Skeletal muscle cell (primary cell): Measurements from ENCODE around the gene TMEM132C.

Experiments
- DNase-seq: peaks from one replicate; pipeline ENCODE4 v3.0.0-alpha.2; 2010; ENCODE audit warnings: low read depth
- H3K4me3 ChIP-seq: 2 replicates; pipeline ENCODE4 v1.5.1; 2011; ENCODE audit warnings: low read depth, mild to moderate bottlenecking, control low read depth, low read length, moderate library complexity

Gene TMEM132C

GRCh38 chr12:128621304-128621703 lies 354.3 kb downstream of the TMEM132C start:
- no peak overlapping the region for H3K4me3 ChIP-seq
- no peak for DNase-seq

- no peak overlapping the region for H3K4me3 ChIP-seq
- DNase-seq = no peak
These were observed 356.8 kb downstream of the TMEM132C start for GRCh38 chr12:128623748-128624147.

GRCh38 chr12:128626808-128627320 lies 359.9 kb downstream of the TMEM132C start:
- DNase-seq = no peak
- H3K4me3 ChIP-seq = no peak overlapping the region

- no peak overlapping the region for H3K4me3 ChIP-seq
- DNase-seq = no peak
These were observed 360.7 kb downstream of the TMEM132C start for GRCh38 chr12:128627659-128628058.

GRCh38 chr12:128629979-128630378 lies 363.0 kb downstream of the TMEM132C start:
- H3K4me3 ChIP-seq = no peak overlapping the region
- no peak for DNase-seq

- H3K4me3 ChIP-seq = no peak overlapping the region
- no peak for DNase-seq
These were observed 371.0 kb downstream of the TMEM132C start for GRCh38 chr12:128637642-128638606.

- no peak for DNase-seq
- no peak overlapping the region for H3K4me3 ChIP-seq
These were observed 372.1 kb downstream of the TMEM132C start for GRCh38 chr12:128639089-128639488.

- H3K4me3 ChIP-seq = no peak overlapping the region
- no peak for DNase-seq
These were observed 376.2 kb downstream of the TMEM132C start for GRCh38 chr12:128643155-128643554.

GRCh38 chr12:128644664-128645296 lies 377.8 kb downstream of the TMEM132C start:
- DNase-seq = no peak
- no peak overlapping the region for H3K4me3 ChIP-seq

- no peak for DNase-seq
- no peak overlapping the region for H3K4me3 ChIP-seq
These were observed 382.9 kb downstream of the TMEM132C start for GRCh38 chr12:128649902-128650301.

GRCh38 chr12:128652136-128652751 lies 385.3 kb downstream of the TMEM132C start:
- H3K4me3 ChIP-seq = no peak overlapping the region

GRCh38 chr12:128654468-128654867 lies 387.5 kb downstream of the TMEM132C start:
- DNase-seq = no peak
- no peak overlapping the region for H3K4me3 ChIP-seq

More at GRCh38 chr12:128652136-128652751, 385.3 kb downstream of the TMEM132C start:
- no peak for DNase-seq

- no peak for DNase-seq
- H3K4me3 ChIP-seq = no peak overlapping the region
These were observed 390.4 kb downstream of the TMEM132C start for GRCh38 chr12:128657378-128657777.

GRCh38 chr12:128660532-128661225 lies 393.7 kb downstream of the TMEM132C start:
- no peak overlapping the region for H3K4me3 ChIP-seq
- no peak for DNase-seq

GRCh38 chr12:128661226-128661569 lies 394.2 kb downstream of the TMEM132C start:
- no peak overlapping the region for H3K4me3 ChIP-seq
- no peak for DNase-seq

GRCh38 chr12:128662101-128662500 lies 395.1 kb downstream of the TMEM132C start:
- no peak overlapping the region for H3K4me3 ChIP-seq
- DNase-seq = no peak

GRCh38 chr12:128664501-128664900 lies 397.5 kb downstream of the TMEM132C start:
- no peak for DNase-seq
- no peak overlapping the region for H3K4me3 ChIP-seq

GRCh38 chr12:128667193-128667592 lies 400.2 kb downstream of the TMEM132C start:
- no peak for DNase-seq
- no peak overlapping the region for H3K4me3 ChIP-seq

GRCh38 chr12:128671528-128672042 lies 404.6 kb downstream of the TMEM132C start:
- no peak overlapping the region for H3K4me3 ChIP-seq
- no peak for DNase-seq
